IPS-18c (cell line): ENCODE results near the gene BCL11B.

Experiments used
- H3K4me3 ChIP-seq: 2 replicates; pipeline ENCODE4 v1.7.0; 2013; ENCODE audit warnings: low read depth, mild to moderate bottlenecking, low read length, moderate library complexity; ENCODE audit not compliant: insufficient read depth
- H3K9me3 ChIP-seq: one replicate; pipeline ENCODE4 v1.6.1; 2013; ENCODE audit warnings: mild to moderate bottlenecking, low read length, moderate library complexity; ENCODE audit not compliant: control insufficient read depth, insufficient read depth

Gene BCL11B

DNA sequence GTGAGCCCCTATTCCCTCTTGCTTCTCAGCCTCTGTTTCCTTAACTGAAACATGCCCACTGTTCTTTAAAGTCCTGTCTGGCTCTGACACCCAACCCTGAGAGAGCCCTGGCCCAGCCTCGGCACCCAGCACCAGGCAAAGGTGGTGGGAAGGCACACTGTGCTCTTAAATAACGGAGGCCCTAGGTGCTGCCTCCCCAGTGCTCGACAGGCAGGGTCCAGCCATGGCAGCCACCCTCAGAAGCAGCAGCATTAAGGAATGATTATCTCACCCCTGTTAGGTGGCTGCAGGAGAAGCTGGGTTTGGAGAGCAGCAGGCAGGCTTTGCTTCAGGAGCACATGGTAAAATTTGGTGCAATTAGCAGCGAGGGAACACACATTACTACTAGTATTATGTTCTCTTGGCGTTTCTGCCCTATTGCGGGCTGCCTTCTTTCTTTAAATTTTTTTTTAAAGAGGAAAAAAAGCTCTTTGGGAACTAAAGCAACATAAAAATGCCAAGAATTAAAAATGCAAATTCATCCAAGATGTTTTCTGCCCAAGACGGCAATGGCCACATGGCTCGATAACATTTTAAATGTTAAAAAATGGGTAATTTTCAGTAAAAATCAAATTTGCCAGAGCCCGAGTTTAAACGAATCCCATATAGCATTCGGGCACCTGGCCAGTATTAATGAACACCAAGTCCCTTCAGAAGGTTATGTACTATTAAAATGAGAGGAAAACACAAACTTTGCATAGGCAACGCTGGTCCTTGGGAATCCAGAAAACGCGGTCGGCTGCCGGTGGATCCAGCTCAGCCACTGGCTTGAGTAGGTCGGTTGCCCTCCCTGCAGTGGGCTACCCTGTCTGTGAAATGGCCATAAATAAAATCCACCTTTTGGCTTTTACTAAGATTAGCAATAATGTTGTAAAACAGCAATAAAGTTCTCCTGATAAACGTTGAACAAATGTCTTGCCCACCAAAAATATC is 152.2 kb downstream of the BCL11B start:
- Histone ChIP-seq H3K9me3 (no peaks in the 10 kb centered on the region), H3K4me3 (no peak overlapping the region)
